GM18498 (cell line): ENCODE data around the gene MIPOL1.
"Not testable (repeated sequence)": the region's sequence is repeated elsewhere in the genome, so short reads cannot be mapped to it uniquely, and the experiment has no call there.

Experiments
- ATAC-seq: cut with Tn5 transposase; IDR thresholded peaks from one replicate; pipeline ENCODE4 v1.9.1; 2021; ENCODE audit warnings: mild to moderate bottlenecking, moderate library complexity; ENCODE audit not compliant: unreplicated experiment

The MIPOL1 gene

DNA sequence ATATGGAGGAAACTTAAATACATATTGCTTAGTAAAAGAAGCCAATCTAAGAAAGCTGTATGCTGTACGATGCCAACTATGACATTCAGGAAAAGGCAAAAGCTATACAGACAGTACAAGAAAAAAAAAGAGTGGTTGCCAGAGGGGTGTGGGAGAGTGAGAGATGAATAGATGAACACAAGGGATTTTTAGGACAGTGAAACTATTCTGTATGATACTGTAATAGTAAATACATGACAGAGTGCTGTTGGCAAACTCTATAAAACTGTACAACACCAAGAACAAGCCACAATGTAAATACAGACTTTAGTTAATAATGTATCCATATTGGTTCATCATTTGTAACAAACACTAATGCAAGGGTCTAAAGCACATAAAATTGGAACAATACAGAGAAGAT is 10.9 kb upstream of the MIPOL1 start:
- ATAC-seq: no peak

DNA sequence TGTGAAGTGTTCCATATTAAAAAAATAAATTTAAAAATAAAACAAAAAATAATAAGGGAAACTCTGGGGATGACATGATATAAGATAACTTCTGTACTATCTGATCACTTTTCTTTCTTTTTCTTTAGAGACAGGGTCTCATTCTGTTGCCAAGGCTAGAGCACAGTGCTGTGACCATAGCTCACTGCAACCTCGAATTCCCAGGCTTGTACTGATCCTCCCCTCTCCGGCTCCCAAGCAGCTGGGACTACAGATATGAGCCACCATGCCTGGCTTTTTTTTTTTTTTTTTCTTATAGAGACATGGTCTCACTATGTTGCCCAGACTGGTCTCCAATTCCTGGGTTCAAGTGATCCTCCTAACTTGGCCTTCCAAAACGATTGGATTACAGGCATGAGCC is 10.4 kb upstream of the MIPOL1 start:
- ATAC-seq: no peak

DNA sequence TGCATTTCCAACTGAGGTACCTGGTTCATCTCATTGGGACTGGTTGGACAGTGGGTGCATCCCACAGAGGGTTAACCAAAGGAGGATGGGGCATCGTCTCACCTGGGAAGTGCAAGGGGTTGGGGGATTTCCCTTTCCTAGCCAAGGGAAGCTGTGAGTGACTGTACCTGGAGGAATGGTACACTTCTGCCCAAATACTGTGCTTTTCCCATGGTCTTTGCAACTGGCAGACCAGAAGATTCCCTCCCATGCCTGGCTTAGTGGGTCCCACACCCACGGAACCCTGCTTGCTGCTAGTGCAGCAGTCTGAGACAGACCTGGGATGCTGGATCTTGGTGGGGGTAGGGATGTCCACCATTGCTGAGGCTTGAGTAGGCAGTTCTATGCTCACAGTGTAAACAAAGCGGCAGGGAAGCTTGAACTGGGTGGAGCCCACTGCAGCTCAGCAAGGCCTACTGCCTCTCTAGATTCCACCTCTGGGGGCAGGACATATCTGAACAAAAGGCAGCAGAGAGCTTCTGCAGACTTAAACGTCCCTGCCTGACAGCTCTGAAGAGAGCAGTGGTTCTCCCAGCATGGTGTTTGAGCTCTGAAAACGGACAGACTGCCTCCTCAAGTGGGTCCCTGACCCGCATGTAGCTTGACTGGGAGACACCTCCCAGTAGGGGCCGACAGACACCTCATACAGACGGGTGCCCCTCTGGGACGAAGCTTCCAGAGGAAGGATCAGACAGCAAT is 9.7 kb upstream of the MIPOL1 start:
- ATAC-seq: not testable (repeated sequence)

- not testable (repeated sequence) for ATAC-seq
These were observed 8.0 kb upstream of the MIPOL1 start for GRCh38 chr14:37189733-37190132.

- ATAC-seq: no peak
These were observed 3.0 kb upstream of the MIPOL1 start for GRCh38 chr14:37194698-37195097.

GRCh38 chr14:37195327-37195726 is 2.4 kb upstream of the MIPOL1 start:
- no peak for ATAC-seq

GRCh38 chr14:37196604-37197420 is 925 bp upstream of the MIPOL1 start:
- ATAC-seq: no peak

- no peak for ATAC-seq
These were observed 499 bp downstream of the MIPOL1 start for GRCh38 chr14:37198273-37198598.

- ATAC-seq: no peak
These were observed 1.2 kb downstream of the MIPOL1 start for GRCh38 chr14:37198907-37199306.

DNA sequence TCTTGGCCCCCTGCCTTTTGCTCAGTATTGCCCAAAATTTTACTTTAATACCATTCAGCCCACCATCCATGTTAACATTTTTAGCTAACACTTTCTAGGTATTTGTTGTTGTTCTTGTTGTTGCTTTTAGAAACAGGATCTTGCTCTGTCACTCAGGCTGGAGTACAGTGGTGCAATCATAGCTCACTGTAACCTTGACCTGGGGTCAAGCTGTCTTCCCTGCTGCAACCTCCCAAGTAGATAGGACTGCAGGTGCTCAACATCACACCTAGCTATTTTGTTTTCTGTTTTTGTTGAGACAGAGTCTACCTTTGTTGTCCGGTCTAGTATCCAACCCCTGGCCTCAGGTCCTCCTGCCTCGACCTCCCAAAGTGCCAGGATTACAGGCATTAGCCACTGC is 4.0 kb downstream of the MIPOL1 start:
- ATAC-seq: no peak

- no peak for ATAC-seq
These were observed 4.5 kb downstream of the MIPOL1 start for GRCh38 chr14:37202265-37202664.

- ATAC-seq: no peak
These were observed 5.1 kb downstream of the MIPOL1 start for GRCh38 chr14:37202812-37203211.

DNA sequence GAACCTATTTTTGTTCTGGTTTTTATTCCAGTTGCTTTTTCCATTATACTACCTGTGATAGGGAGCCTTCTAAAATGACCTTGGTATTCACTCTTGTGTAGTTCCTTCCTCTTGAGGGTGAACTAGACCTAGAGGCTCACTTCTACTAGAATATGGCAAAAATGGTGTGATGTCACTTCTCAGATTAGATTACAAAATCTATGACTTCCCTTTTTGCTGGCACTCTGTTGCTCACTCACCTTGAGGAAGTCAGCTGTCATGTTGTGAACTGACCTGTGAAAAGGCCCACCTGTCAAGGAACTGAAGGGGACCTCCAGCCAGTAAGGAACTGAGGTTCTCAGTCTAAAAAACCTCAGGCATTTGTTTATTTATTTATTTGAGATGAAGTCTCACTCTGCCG is 5.7 kb downstream of the MIPOL1 start:
- ATAC-seq: no peak

DNA sequence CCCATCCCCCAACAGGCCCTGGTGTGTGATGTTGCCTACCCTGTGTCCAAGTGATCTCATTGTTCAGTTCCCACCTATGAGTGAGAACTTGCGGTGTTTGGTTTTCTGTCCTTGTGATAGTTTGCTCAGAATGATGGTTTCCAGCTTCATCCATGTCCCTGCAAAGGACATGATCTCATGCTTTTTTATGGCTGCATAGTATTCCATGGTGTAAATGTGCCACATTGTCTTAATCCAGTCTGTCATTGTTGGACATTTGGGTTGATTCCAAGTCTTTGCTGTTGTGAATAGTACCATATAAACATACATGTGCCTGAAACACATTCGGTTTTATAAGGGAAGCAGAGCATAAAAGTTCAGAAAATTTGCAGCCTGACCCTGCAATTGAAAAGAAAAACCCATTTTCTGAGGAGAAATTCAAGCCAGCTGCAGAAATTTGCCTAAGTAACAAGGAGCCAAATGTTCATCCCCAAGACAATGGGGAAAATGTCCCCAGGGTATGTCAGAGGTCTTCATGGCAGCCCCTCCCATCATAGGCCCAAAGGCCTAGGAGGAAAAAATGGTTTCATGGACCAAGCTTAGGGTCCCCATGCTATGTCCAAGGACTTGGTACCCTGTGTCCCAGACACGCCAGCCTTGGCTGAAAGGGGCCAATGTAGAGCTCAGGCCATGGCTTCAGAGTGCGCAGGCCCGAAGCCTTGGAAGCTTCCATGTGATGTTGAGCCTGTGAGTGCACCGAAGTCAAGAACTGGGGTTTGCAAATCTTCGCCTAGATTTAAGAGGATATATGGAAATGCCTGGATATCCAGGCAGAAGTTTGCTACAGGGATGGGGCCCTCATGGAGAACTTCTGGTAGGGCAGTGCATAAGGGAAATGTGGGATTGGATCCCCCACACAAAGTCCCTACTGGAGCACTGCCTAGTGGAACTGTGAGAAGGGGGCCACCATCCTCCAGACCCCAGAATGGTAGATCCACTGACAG is 8.2 kb downstream of the MIPOL1 start:
- not testable (repeated sequence) for ATAC-seq

DNA sequence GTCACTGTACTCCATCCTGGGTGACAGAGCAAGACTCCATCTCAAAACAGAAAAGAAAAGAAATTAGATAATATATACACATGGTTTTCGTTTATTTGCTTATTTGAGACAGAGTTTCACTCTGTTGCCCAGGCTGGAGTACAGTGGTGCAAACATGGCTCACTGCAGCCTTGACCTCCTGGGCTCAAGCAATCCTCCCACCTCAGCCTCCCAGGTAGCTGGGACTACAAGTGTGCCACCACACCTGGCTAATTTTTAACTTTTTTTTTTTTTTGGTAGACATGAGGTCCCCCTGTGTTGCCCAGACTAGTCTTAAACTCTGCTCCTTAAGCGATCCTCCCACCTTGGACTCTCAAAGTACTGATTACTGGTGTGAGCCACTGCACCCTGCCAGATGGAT is 11.9 kb downstream of the MIPOL1 start:
- not testable (repeated sequence) for ATAC-seq

DNA sequence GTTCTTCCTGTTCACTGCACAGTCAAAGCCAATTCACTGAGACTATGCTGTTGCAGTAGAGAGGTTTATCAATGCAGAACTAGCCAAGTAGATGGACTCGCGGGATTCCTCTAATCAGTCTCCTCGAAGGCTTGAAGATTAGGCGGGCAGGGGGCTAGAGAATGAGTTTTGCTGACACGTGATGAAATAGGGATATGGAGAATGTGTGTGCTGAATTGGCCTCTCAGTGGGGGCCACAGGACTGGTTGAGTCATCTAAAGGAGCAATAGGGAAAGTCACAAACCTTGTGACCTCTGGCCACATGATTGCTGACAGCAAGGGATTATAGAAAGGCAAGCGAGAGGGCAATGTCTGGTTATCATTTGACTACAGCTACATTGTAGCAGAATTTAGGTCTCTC is 12.7 kb downstream of the MIPOL1 start:
- ATAC-seq: no peak

DNA sequence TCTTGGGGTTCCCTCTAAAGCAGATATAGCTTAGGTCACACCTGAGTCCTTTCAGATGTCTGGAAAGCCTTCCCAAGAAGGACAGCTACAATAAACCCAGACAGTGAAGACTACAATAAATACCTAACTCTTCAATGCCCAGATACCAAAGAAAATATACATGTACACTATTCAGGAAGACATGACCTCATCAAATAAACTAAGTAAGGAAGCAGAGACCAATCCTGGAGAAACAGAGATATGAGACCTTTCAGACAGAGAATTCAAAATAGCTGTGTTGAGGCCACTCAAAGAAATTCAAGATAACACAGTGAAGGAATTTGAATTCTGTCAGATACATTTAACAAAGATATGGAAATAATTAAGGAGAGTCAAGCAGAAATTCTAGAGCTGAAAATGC is 15.3 kb downstream of the MIPOL1 start:
- no peak for ATAC-seq

- no peak for ATAC-seq
These were observed 17.6 kb downstream of the MIPOL1 start for GRCh38 chr14:37215345-37215744.

GRCh38 chr14:37221073-37221472 is 23.3 kb downstream of the MIPOL1 start:
- no peak for ATAC-seq

- no peak for ATAC-seq
These were observed 26.3 kb downstream of the MIPOL1 start for GRCh38 chr14:37223947-37224474.

DNA sequence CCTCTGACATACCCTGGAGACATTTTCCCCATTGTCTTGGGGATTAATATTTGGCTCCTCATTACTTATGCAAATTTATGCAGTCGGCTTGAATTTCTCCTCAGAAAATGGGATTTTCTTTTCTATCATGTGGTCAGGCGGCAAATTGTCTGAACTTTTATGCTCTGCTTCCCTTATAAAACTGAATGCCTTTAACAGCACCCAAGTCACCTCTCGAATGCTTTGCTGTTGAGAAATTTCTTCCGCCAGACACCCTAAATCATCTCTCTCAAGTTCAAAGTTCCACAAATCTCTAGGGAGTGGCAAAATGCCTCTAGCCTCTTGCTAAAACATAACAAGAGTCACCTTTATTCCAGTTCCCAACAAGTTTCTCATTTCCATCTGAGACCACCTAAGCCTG is 27.9 kb downstream of the MIPOL1 start:
- ATAC-seq: not testable (repeated sequence)
